Thoracic aorta endothelial cell (primary cell): ENCODE measurements around the gene PMF1. TPM values are rescaled to one million over a fixed set of nuclear protein-coding genes. Genes with fewer than 3 reads are reported as not detected.

ENCODE experiments used
- small RNA-seq: library from RNA; depleted of rRNA; stranded (forward); fragments of <200 nt; gene quantifications from one replicate; pipeline ENCODE3, GENCODE V24; 2012
- total RNA-seq: library from RNA; depleted of rRNA; stranded (reverse); fragments of >200 nt; gene quantifications from 2 replicates; pipeline ENCODE4 v1.2.3, GENCODE V29; 2012

The PMF1 gene
- 43.5 and 54.7 TPM in 2 replicates for total RNA-seq

GRCh38 chr1:156212833-156213643 lies at the start of gene PMF1:
Gene PMF1 (plus strand): TSS chr1:156213007. CDS start chr1:156213016, 9 bp downstream.

DNA sequence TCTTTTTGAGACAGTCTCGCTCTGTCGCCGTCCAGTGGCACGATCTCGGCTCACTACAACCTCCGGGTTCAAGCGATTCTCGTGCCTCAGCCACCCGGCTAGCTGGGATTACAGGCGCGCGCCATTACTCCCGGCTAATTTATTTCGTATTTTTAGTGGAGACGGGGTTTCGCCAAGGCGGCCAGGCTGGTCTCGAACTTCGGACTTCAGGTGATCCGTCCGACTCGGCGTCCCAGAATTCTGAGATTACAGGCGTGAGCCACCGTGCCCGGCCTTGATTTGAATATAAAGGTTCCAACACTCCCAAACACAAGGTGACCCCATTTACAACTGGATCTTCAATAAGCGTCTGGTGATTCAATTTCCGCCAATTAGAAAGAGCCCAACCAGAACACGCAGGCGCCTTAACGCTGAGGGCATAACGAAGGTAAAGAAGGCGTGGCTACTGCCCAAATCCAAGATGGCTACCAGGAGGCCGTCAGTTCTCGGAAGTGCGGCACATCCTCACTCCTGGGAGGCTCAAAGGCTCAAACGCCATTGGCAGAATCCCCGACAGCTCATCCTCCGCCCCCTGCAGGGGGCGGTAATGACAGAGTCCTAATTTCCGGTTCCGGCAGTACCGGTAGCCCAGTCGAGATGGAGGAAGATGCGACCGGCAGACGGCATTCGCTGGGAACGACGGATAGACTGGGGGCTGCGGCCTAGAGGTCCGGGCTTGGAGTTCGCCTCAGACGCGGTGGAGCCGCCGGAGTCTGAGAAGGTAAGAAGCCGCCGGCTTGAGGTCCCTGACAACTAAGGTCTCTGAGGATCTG lies 19.1 kb upstream of the PMF1 start, which contains the start of gene SLC25A44:
Gene SLC25A44 (plus strand): TSS at position 617 of the 812 bp plus-strand sequence. CDS start 5,744 bp downstream, outside the sequence.

GRCh38 chr1:156241926-156242325 lies 29.1 kb downstream of the PMF1 start, which contains the start of gene BGLAP:
Gene BGLAP (plus strand): TSS chr1:156242184. CDS start chr1:156242232, 48 bp downstream.

DNA sequence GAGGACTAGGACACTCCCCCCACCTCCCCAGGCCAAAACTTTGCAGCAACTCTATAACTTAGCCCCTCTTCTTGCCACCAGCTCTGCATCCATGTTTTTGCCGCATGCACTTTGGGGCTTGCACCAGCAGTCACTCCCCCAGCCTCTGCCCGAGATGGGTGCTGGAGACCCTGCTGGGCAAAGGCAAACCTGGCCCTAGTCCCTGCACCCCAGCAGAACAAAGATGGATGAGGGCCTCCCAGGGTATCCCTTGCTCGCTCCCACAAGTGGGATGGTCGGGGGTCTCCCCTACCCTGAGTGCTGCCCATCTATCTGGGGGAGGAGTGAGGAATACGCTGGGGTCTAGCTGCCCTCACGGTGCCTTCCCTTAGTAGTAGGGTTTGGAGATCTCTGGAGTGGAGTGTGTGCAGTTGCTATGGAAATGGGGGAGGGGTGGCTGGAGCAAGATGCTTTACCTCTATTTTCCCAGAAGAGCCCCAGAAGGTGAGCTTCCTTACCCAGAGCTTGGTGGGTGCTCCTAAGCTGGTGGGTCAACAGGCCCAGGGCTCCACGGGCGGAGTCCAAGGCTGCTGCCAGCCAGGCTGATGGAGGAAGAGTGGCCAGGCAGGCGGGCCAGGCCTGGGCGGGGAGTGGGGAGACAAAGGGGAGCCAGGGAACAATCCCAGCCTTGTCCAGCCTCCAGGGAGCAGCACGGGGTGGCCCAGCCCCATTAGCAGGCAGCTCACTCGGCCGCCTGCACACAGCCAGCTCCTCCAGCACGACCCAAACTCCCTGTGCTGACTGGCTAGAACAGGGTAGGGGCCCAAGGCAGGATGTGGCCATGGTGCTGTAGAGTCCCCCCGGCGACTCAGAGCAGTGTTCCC lies 34.9 kb downstream of the PMF1 start, which contains the start of gene PAQR6:
Gene PAQR6 (minus strand): TSS at position 597 of the 863 bp plus-strand sequence. CDS start 1,325 bp downstream, outside the sequence.

GRCh38 chr1:156282479-156283222 lies 69.8 kb downstream of the PMF1 start, which contains the start of gene SMG5:
Gene SMG5 (minus strand): TSS chr1:156282825. CDS start chr1:156282680, 145 bp downstream.

DNA sequence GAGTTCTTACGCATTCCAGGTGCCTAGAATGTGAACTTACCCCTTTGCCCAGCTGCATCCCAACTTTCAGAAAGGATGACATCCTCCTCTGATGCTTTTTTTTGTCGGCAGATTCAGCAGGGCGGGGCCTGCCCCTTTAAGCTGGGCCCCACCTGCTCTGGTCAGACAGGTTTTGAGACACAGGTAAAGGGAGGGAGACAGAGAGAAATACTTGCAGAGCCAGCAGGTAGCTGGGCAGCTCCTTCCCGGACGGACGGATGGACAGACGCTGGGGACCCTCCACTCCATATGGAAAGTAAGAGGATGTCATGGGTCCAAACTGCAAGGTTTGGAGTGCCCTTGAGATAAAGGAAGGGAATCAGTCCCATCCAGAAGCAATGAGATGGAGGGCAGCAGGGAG lies 71.3 kb downstream of the PMF1 start, which contains the start of gene TMEM79:
Gene TMEM79 (plus strand): TSS at position 214 of the 400 bp plus-strand sequence. CDS start 902 bp downstream, outside the sequence.

Small RNA genes lying within 50 kb of the gene (small RNA-seq; reads per million reads assigned to genes)
- not detected for gene RF00568

Other genes starting within 250 kb of the PMF1 start
- gene ARHGEF2, start 234.5 kb upstream of the PMF1 start, total RNA-seq, result 127 TPM in 2 replicates
- gene SSR2, start 192.1 kb upstream of the PMF1 start, total RNA-seq, result 552 and 669 TPM in 2 replicates
- gene UBQLN4, start 159.2 kb upstream of the PMF1 start, total RNA-seq, result 28.6 and 32.5 TPM in 2 replicates
- gene LAMTOR2, start 158.2 kb upstream of the PMF1 start, total RNA-seq, result 42.2 and 45.9 TPM in 2 replicates
- not detected in 2 replicates for gene RAB25, start 151.8 kb upstream of the PMF1 start, total RNA-seq
- 7.8 and 8.3 TPM in 2 replicates for gene MEX3A, start 130.5 kb upstream of the PMF1 start, total RNA-seq
- gene LMNA, start 98.3 kb upstream of the PMF1 start, total RNA-seq, result 677 and 814 TPM in 2 replicates
- 0.80 and 1.0 TPM in 2 replicates for gene SEMA4A, start 59.4 kb upstream of the PMF1 start, total RNA-seq
- 17.6 and 20.6 TPM in 2 replicates for gene SLC25A44, start 18.9 kb upstream of the PMF1 start, total RNA-seq
- 0.27 TPM in 1 of 2 replicates, not detected in the other for gene BGLAP, start 29.2 kb downstream of the PMF1 start, total RNA-seq
- 0.27 and 0.36 TPM in 2 replicates for gene PAQR6, start 35.0 kb downstream of the PMF1 start, total RNA-seq
- gene SMG5, start 69.8 kb downstream of the PMF1 start, total RNA-seq, result 59.6 and 66.0 TPM in 2 replicates
- 0.93 and 1.1 TPM in 2 replicates for gene TMEM79, start 71.3 kb downstream of the PMF1 start, total RNA-seq
- gene GLMP, start 82.7 kb downstream of the PMF1 start, total RNA-seq, result 41.1 and 41.2 TPM in 2 replicates
- gene VHLL, start 86.3 kb downstream of the PMF1 start, total RNA-seq, result not detected in 2 replicates
- 564 and 587 TPM in 2 replicates for gene CCT3, start 125.3 kb downstream of the PMF1 start, total RNA-seq
- 0.40 TPM in 1 of 2 replicates, not detected in the other for gene TSACC, start 125.5 kb downstream of the PMF1 start, total RNA-seq
- gene RHBG, start 156.2 kb downstream of the PMF1 start, total RNA-seq, result not detected in 2 replicates